K562 (cell line): ENCODE measurements around the gene SERPING1. TPM values are rescaled to one million over a fixed set of nuclear protein-coding genes. Genes with fewer than 3 reads are reported as not detected.
A peak's percentile ranks its signal among the peaks of the same experiment; 100 is the strongest.

Experiments used
- BCL6 ChIP-seq: fragments of 250-450 bp; sonication (Bioruptor Pico); IDR thresholded peaks from 2 replicates; pipeline ENCODE4 v1.4.0; 2020
- CHD2 ChIP-seq: IDR thresholded peaks from 2 replicates; pipeline ENCODE4 v1.6.1; 2011; ENCODE audit warnings: low read depth, low read length
- E2F6 ChIP-seq, 2 experiments: IDR thresholded peaks; 2 replicates each; pipeline ENCODE4 v1.6.1; 2011; ENCODE audit warnings: borderline replicate concordance in 1 of 2, control low read depth in 1 of 2, low read depth in 1 of 2, low read length in 1 of 2, mild to moderate bottlenecking in 1 of 2, mixed read lengths in 1 of 2, moderate library complexity in 1 of 2; ENCODE audit not compliant: insufficient read depth in 1 of 2, insufficient read length in 1 of 2, poor library complexity in 1 of 2, severe bottlenecking in 1 of 2; ENCODE audit errors: extremely low read depth in 1 of 2
- ELK1 ChIP-seq: sonication (generic); formaldehyde crosslinking; IDR thresholded peaks from 2 replicates; pipeline ENCODE4 v1.8.1; 2022; ENCODE audit warnings: missing genetic modification reagents
- HES1 ChIP-seq: fragments of 450-650 bp; IDR thresholded peaks from 2 replicates; pipeline ENCODE4 v1.6.1; 2016; ENCODE audit warnings: low read depth, mild to moderate bottlenecking, moderate library complexity
- KAT8 ChIP-seq: fragments of 450-650 bp; IDR thresholded peaks from 2 replicates; pipeline ENCODE4 v1.6.1; 2016; ENCODE audit warnings: low read depth, mild to moderate bottlenecking
- KLF1 ChIP-seq: fragments of 450-650 bp; IDR thresholded peaks from 2 replicates; pipeline ENCODE4 v1.6.1; 2016; ENCODE audit warnings: missing genetic modification characterization, missing compliant biosample characterization
- KLF13 ChIP-seq: fragments of 450-650 bp; IDR thresholded peaks from 2 replicates; pipeline ENCODE4 v1.6.1; 2016; ENCODE audit warnings: missing genetic modification characterization, low read depth, mild to moderate bottlenecking, missing compliant biosample characterization, moderate library complexity, borderline replicate concordance
- MAFF ChIP-seq: IDR thresholded peaks from 2 replicates; pipeline ENCODE4 v1.6.1; 2012; ENCODE audit warnings: low read length, improper control_type of control experiment
- NR2C2 ChIP-seq, 2 experiments: fragments of 200-800 bp in 1 of 2; sonication (Bioruptor generic) in 1 of 2; sonication (generic) in 1 of 2; formaldehyde crosslinking in 1 of 2; IDR thresholded peaks; 2 replicates each; pipeline versions ENCODE4 v1.6.1 to v1.8.0; 2016 to 2022; ENCODE audit warnings: mild to moderate bottlenecking in 1 of 2, missing compliant biosample characterization in 1 of 2, missing genetic modification characterization in 1 of 2, missing genetic modification reagents in 1 of 2
- OTX1 ChIP-seq: fragments of 450-650 bp; formaldehyde crosslinking; IDR thresholded peaks from 2 replicates; pipeline ENCODE4 v1.4.0; 2022; ENCODE audit warnings: mild to moderate bottlenecking
- PCBP2 ChIP-seq: fragments of 200-400 bp; formaldehyde crosslinking; IDR thresholded peaks from 2 replicates; pipeline ENCODE4 v1.6.1; 2018; ENCODE audit warnings: low read length, low read depth, mild to moderate bottlenecking, moderate library complexity; ENCODE audit not compliant: poor library complexity, severe bottlenecking
- RBM39 ChIP-seq: fragments of 200-400 bp; formaldehyde crosslinking; optimal IDR thresholded peaks from 2 replicates; pipeline ENCODE3; 2018; ENCODE audit warnings: low read depth, low read length
- RFX7 ChIP-seq: fragments of 250-450 bp; sonication (Bioruptor Pico); IDR thresholded peaks from 2 replicates; pipeline ENCODE4 v1.5.1; 2021; ENCODE audit warnings: mild to moderate bottlenecking
- SRSF7 ChIP-seq: fragments of 200-400 bp; formaldehyde crosslinking; optimal IDR thresholded peaks from 2 replicates; pipeline ENCODE3; 2017; ENCODE audit warnings: mild to moderate bottlenecking, low read depth, low read length
- STAT5A ChIP-seq: IDR thresholded peaks from 2 replicates; pipeline ENCODE4 v1.6.1; 2012; ENCODE audit warnings: low read length, inconsistent platforms, borderline replicate concordance
- TCF7L2 ChIP-seq: fragments of 150-350 bp; IDR thresholded peaks from 2 replicates; pipeline ENCODE4 v1.6.1; 2016; ENCODE audit warnings: low read depth, mild to moderate bottlenecking, low read length, moderate library complexity
- ZFP91 ChIP-seq: sonication (generic); formaldehyde crosslinking; IDR thresholded peaks from 2 replicates; pipeline ENCODE4 v1.8.0; 2022; ENCODE audit warnings: mild to moderate bottlenecking, missing genetic modification reagents
- ZNF347 ChIP-seq: fragments of 450-650 bp; formaldehyde crosslinking; IDR thresholded peaks from 2 replicates; pipeline ENCODE4 v1.4.0; 2020; ENCODE audit warnings: low read depth, mild to moderate bottlenecking, moderate library complexity
- ZNF408 ChIP-seq: fragments of 250-450 bp; sonication (Bioruptor Pico); IDR thresholded peaks from 2 replicates; pipeline ENCODE4 v1.4.0; 2020; ENCODE audit warnings: low read depth, mild to moderate bottlenecking, moderate library complexity
- ZNF449 ChIP-seq: fragments of 250-450 bp; sonication (Bioruptor Pico); IDR thresholded peaks from 2 replicates; pipeline ENCODE4 v1.8.0; 2022; ENCODE audit warnings: moderate library complexity, mild to moderate bottlenecking, inconsistent platforms
- ZNF561 ChIP-seq: fragments of 450-650 bp; formaldehyde crosslinking; conservative IDR thresholded peaks from 2 replicates; pipeline ENCODE4 v1.4.0; 2020; ENCODE audit warnings: mild to moderate bottlenecking, moderate library complexity
- polyA plus RNA-seq, 8 experiments: library from polyadenylated mRNA; depleted of rRNA in 4 of 8; stranded (reverse) in 5 of 8; unstranded in 3 of 8; fragments of >200 nt; fragmentation: Nextera tagmentation in 2 of 8; fragmentation: Illumina TruSeq in 1 of 8; extraction: Ambion mirVana in 2 of 8; extraction: Trizol in 1 of 8; gene quantifications; 2 replicates each; pipeline versions ENCODE4 v1.2.1 to v1.2.3, GENCODE V29; 2011 to 2014; ENCODE audit warnings: inconsistent platforms in 1 of 8, missing spikeins in 1 of 8
- total RNA-seq, 7 experiments: library from RNA; depleted of rRNA in 6 of 7; stranded (reverse); fragments of >200 nt in 6 of 7; fragmentation: Illumina TruSeq in 2 of 7; extraction: Trizol in 2 of 7; gene quantifications; 2 replicates each; pipeline versions ENCODE4 v1.2.1 to v1.2.3, GENCODE V29; 2011 to 2021; ENCODE audit warnings: low replicate concordance in 1 of 7

SERPING1 gene
- total and polyA plus RNA-seq, 9 of the 15 experiments (the other 6 are each of a cell fraction or from before 2014, with no cell fraction given): 0.10 to 1.00 (median 0.21) TPM; not detected in 2

- peak; percentile 13 for TF ChIP-seq E2F6 (IDR thresholded peaks at IDR 0.05; ENCODE audit: borderline replicate concordance in 1 of 2, extremely low read depth in 1 of 2, insufficient read depth in 1 of 2, insufficient read length in 1 of 2, low read depth in 1 of 2, low read length in 1 of 2, poor library complexity in 1 of 2, severe bottlenecking in 1 of 2)
- TF ChIP-seq ELK1 (CRISPR knock-in tag): no peak
- TF ChIP-seq OTX1 (CRISPR knock-in tag): no peak
- 0 out of 2 replicates have a peak, but pooled peaks have one; percentile 35 for TF ChIP-seq KLF13 (tag)
- TF ChIP-seq BCL6 (CRISPR knock-in tag): no peak
- TF ChIP-seq RFX7 (CRISPR knock-in tag): no peak
- TF ChIP-seq SRSF7: no peak
- no peak for TF ChIP-seq ZNF449 (CRISPR knock-in tag)
- TF ChIP-seq ZFP91 (CRISPR knock-in tag): peak; percentile 52; the same call in 1 of the 2 replicates
- no peak for TF ChIP-seq PCBP2
- no peak for TF ChIP-seq RBM39
- TF ChIP-seq MAFF: no peak
- TF ChIP-seq HES1: no peak
- no peak for TF ChIP-seq TCF7L2
- no peak for TF ChIP-seq NR2C2 (CRISPR knock-in tag; IDR thresholded peaks at IDR 0.05)
- TF ChIP-seq NR2C2 (tag; IDR thresholded peaks at IDR 0.05): no peak
- TF ChIP-seq ZNF347 (CRISPR knock-in tag): no peak
- TF ChIP-seq ZNF408 (CRISPR knock-in tag): no peak
- TF ChIP-seq STAT5A: no peak
- TF ChIP-seq ZNF561 (CRISPR knock-in tag): no peak
- TF ChIP-seq KLF1 (tag): no peak
- TF ChIP-seq KAT8: no peak
- TF ChIP-seq CHD2: no peak
Observed at GRCh38 chr11:57567515-57568329, 29.8 kb upstream of the SERPING1 start, which contains the start of gene UBE2L6 (continued).
